Measurements from ENCODE around the gene MSLN. TPM values are rescaled to one million over a fixed set of nuclear protein-coding genes. Genes with fewer than 3 reads are reported as not detected.

The MSLN gene
- total and polyA plus RNA-seq, 2 of the 13 experiments (the other 11 are each of a cell fraction or from before 2014, with no cell fraction given): 2.0 to 2.3 TPM

DNA sequence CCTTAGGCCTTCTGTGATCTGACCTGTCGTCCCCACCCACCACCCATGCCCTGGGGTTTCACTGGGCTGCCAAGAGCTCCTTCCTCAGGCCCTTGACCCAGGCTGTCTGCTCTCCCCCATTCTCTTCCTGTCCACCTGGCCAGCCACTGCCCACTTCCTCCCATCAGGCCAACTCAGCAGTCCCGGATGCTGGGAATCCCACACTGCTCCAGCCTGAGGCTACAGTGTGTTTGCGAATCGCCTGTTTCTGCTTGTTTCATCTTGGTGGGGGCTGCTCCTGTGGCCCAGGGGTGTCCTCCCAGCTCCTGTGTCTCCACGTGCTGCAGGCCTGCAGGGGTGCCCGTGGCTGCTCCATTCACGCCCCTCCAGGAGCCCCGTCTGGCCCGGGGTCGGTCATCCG, 46.5 kb upstream of the MSLN start:
- intact Hi-C loops (cut with micrococcal nuclease; ENCODE audit: unreplicated experiment): no loop called here
- Histone ChIP-seq H3K9me3 (ENCODE audit: low read length) (no peaks in the 10 kb centered on the region), H3K27ac (ENCODE audit: extremely low read length, insufficient read depth, low read length) (no peak overlapping the region), H3K36me3 (replicated peaks in 1 of 2; ENCODE audit: control insufficient read depth in 1 of 2, insufficient read depth in 2 of 2, low read length in 2 of 2) (no peaks in the 10 kb centered on the region), H3K9ac (ENCODE audit: insufficient read depth, low read depth, low read length) (no peak overlapping the region), H3K4me1 (ENCODE audit: insufficient read depth, low read length) (peaks cover 38% of the 10 kb centered on the region), H3K27me3 (ENCODE audit: control insufficient read depth in 1 of 2, insufficient read depth in 2 of 2, low read length in 2 of 2) (peaks cover 2 to 24% of the 10 kb centered on the region in 2 experiments; a peak in 3 of 5 replicates), H3K4me3 (replicated peaks in 1 of 3; ENCODE audit: insufficient read depth in 1 of 3, low read depth in 2 of 3, low read length in 3 of 3) (peak overlapping the region in 2 of 3 experiments; percentile 40 to 66; a peak in 3 of 6 replicates), H3K4me2 (ENCODE audit: low read depth, low read length) (peak overlapping the region; percentile 78), H4K20me1 (ENCODE audit: insufficient read depth, low read length) (peaks cover 5% of the 10 kb centered on the region), H2AFZ (ENCODE audit: low read length) (no peak overlapping the region), H3K79me2 (ENCODE audit: insufficient read depth, low read length) (peaks cover 3% of the 10 kb centered on the region)
- POLR2A ChIA-PET: interaction anchor here (1.2 to 1.5 kb wide), 2 partner anchors 37 to 74 kb away, joined by 3 read pairs; partner anchors contain the start of genes CHTF18 and RPUSD1
- FAIRE-seq: no peak
- TF ChIP-seq SRY (CRISPR knock-in tag; IDR thresholded peaks at IDR 0.05) (0 out of 2 replicates have a peak, but pooled peaks have one; percentile 3), ZNF567 (CRISPR knock-in tag; IDR thresholded peaks at IDR 0.05; ENCODE audit: borderline replicate concordance) (no peak), GABPA (IDR thresholded peaks at IDR 0.05; ENCODE audit: low read depth, low read length) (no peak), GABPA (CRISPR knock-in tag; IDR thresholded peaks at IDR 0.05; ENCODE audit: low read depth) (peak; percentile 34; the same call in 1 of the 2 replicates), MAFK (conservative IDR thresholded peaks at IDR 0.05 in 1 of 2, IDR thresholded peaks at IDR 0.05 in 1 of 2; ENCODE audit: low read length in 2 of 2) (0 out of 4 replicates have a peak, but pooled peaks of 1 of the 2 experiments have one; percentile 7), KMT2A (CRISPR knock-in tag; IDR thresholded peaks at IDR 0.05) (no peak), CENPX (CRISPR knock-in tag; IDR thresholded peaks at IDR 0.05) (no peak)
- TF ChIP-seq, protein P1, sequence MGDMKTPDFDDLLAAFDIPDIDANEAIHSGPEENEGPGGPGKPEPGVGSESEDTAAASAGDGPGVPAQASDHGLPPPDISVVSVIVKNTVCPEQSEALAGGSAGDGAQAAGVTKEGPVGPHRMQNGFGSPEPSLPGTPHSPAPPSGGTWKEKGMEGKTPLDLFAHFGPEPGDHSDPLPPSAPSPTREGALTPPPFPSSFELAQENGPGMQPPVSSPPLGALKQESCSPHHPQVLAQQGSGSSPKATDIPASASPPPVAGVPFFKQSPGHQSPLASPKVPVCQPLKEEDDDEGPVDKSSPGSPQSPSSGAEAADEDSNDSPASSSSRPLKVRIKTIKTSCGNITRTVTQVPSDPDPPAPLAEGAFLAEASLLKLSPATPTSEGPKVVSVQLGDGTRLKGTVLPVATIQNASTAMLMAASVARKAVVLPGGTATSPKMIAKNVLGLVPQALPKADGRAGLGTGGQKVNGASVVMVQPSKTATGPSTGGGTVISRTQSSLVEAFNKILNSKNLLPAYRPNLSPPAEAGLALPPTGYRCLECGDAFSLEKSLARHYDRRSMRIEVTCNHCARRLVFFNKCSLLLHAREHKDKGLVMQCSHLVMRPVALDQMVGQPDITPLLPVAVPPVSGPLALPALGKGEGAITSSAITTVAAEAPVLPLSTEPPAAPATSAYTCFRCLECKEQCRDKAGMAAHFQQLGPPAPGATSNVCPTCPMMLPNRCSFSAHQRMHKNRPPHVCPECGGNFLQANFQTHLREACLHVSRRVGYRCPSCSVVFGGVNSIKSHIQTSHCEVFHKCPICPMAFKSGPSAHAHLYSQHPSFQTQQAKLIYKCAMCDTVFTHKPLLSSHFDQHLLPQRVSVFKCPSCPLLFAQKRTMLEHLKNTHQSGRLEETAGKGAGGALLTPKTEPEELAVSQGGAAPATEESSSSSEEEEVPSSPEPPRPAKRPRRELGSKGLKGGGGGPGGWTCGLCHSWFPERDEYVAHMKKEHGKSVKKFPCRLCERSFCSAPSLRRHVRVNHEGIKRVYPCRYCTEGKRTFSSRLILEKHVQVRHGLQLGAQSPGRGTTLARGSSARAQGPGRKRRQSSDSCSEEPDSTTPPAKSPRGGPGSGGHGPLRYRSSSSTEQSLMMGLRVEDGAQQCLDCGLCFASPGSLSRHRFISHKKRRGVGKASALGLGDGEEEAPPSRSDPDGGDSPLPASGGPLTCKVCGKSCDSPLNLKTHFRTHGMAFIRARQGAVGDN (CRISPR knock-in tag; IDR thresholded peaks at IDR 0.05): peak; percentile 71; the same call in 1 of the 2 replicates
- no TSS peak for BruUV-seq (replicated peaks)
- no peak; the same call in 2 of the 3 replicates for ATAC-seq
- 58% methylated on average over 8 of the region's 11 CpGs for WGBS (ENCODE audit: low lambda C conversion rate)
- CTCF ChIA-PET (ENCODE audit: low intra/inter-chr PET ratio, low total read pairs): interaction anchor here (2.1 kb wide), 1 partner anchor 71 kb away, joined by 13 read pairs; no protein-coding TSS in a partner anchor
- in situ Hi-C loops (cut with HindIII; ENCODE audit: extremely low pct_ligation_motif_present, low pct_unique_long_range_greater_than_20kb): loop anchor here (5.0 kb wide), 1 partner anchor 73 kb away; the partner anchor contains the start of genes CHTF18 and RPUSD1
- DNase-seq (ENCODE audit: low spot score): no peak

Data from HepG2 (cell line).